ENCODE measurements around the gene PPP3CA. TPM values are rescaled to one million over a fixed set of nuclear protein-coding genes. Genes with fewer than 3 reads are reported as not detected.

PPP3CA gene
- total RNA-seq, 1 experiment from 2014 or later = 133 TPM

- no peak for TF ChIP-seq TCF7L2 (IDR thresholded peaks at IDR 0.05; ENCODE audit: borderline replicate concordance, extremely low read depth, insufficient read depth, insufficient read length)
Measured at GRCh38 chr4:101283434-101283833, 63.9 kb downstream of the PPP3CA start (continued).

DNA sequence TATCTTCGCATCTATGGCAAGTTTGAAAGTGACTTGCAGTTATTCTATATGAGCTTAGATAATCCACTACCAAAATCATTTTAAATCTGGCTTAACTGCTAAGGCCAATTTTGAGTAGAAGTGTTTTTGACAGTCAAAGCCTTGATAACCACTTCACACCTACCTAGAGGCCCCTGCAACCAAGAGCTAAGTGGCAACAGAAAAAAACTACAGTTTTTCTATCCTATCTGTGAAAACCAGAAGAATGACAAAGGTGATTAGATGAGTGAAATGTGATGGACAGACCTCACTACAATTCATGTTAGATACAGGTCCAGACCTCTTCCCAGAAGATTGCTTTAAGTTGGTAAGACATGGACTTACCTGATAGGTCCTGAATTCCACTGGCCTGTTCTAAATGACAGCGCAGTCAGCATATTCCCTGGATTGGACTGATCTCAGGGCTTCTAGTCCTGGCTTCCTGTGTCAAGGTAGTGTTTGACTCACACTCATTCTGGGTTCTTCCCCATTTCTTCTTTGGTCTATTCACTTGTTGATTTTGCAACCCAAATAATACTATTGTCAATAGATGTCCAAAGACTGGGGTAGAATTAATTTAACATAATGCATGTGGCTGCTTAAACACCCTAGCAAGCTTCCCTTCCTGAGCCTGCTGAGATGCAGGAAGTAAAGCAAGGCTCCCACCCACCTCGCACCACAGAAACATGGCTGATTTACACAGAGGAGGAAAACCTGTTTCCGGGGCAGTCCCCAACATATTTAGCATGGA lies 65.1 kb downstream of the PPP3CA start:
- no peak for TF ChIP-seq YY1 (IDR thresholded peaks at IDR 0.05; ENCODE audit: extremely low read depth, insufficient replicate concordance, low read depth, low read length)
- no peak for TF ChIP-seq CEBPB (IDR thresholded peaks at IDR 0.05; ENCODE audit: low read depth)
- TF ChIP-seq ZFX (IDR thresholded peaks at IDR 0.05) = no peak
- no peak for TF ChIP-seq EZH2phosphoT487 (IDR thresholded peaks at IDR 0.05; ENCODE audit: borderline replicate concordance)
- no peak for TF ChIP-seq POLR2A (IDR thresholded peaks at IDR 0.05; ENCODE audit: borderline replicate concordance, extremely low read depth, insufficient read depth, insufficient read length)
- no peak for TF ChIP-seq RAD21 (IDR thresholded peaks at IDR 0.05; ENCODE audit: low read depth)
- no peak for TF ChIP-seq CBX3 (IDR thresholded peaks at IDR 0.05; ENCODE audit: low read depth)
- TF ChIP-seq SIN3A (IDR thresholded peaks at IDR 0.05; ENCODE audit: low read depth) = no peak
- TF ChIP-seq ZNF274 (IDR thresholded peaks at IDR 0.05; ENCODE audit: low read depth, low read length) = no peak
- no peak for TF ChIP-seq TCF7L2 (IDR thresholded peaks at IDR 0.05; ENCODE audit: borderline replicate concordance, extremely low read depth, insufficient read depth, insufficient read length)
- TF ChIP-seq EZH2 (IDR thresholded peaks at IDR 0.05) = no peak
- TF ChIP-seq ZBTB33 (IDR thresholded peaks at IDR 0.05; ENCODE audit: extremely low read depth, insufficient replicate concordance, low read length) = no peak
- TF ChIP-seq JUND (IDR thresholded peaks at IDR 0.05) = no peak
- no peak for TF ChIP-seq MAX (IDR thresholded peaks at IDR 0.05)
- TF ChIP-seq POLR2AphosphoS5 (IDR thresholded peaks at IDR 0.05; ENCODE audit: low read depth, low read length) = no peak
- no peak for TF ChIP-seq EGR1 (IDR thresholded peaks at IDR 0.05; ENCODE audit: low read depth)
- intact Hi-C loops (cut with micrococcal nuclease) = no loop called here
- Histone ChIP-seq H3K9ac (ENCODE audit: low read length) (no peak overlapping the region), H3K4me2 (ENCODE audit: low read length) (no peak overlapping the region), H3K27ac (ENCODE audit: low read depth, low read length) (no peak overlapping the region), H3K9me2 (ENCODE audit: insufficient read depth) (no peaks in the 10 kb centered on the region), H4K20me1 (ENCODE audit: insufficient read depth) (no peaks in the 10 kb centered on the region), H3K36me3 (ENCODE audit: control insufficient read depth in 1 of 2, insufficient read depth in 2 of 2, low read length in 2 of 2) (no peaks in the 10 kb centered on the region), H3K4me1 (ENCODE audit: control insufficient read depth in 1 of 2, insufficient read depth in 2 of 2, low read length in 2 of 2) (peaks cover 10 to 20% of the 10 kb centered on the region in 2 experiments; a peak in 3 of 4 replicates), H3K9me3 (ENCODE audit: control insufficient read depth in 1 of 2, insufficient read depth in 1 of 2, low read depth in 1 of 2, low read length in 2 of 2) (no peaks in the 10 kb centered on the region), H2AFZ (ENCODE audit: low read depth, low read length, poor library complexity, severe bottlenecking) (no peak overlapping the region), H3K27me3 (ENCODE audit: insufficient read depth, low read length) (no peaks in the 10 kb centered on the region), H3K79me2 (ENCODE audit: insufficient read depth, low read length) (peaks cover 74% of the 10 kb centered on the region), H3K4me3 (replicated peaks in 1 of 2; ENCODE audit: low read depth in 1 of 2, low read length in 2 of 2) (no peak overlapping the region)
- RAD21 ChIA-PET (ENCODE audit: low non-redundant PET in 1 of 2, low total read pairs in 2 of 2, uncharacterized antibody in 2 of 2, unreplicated experiment in 2 of 2) = interaction anchor here in 1 of 2 experiments (0.6 kb wide), 1 partner anchor 13 kb away, joined by 3 read pairs; no protein-coding TSS in a partner anchor
- DNase-seq (ENCODE audit: low read depth, low spot score) = no peak
- CTCF ChIA-PET = no interaction called here
- ATAC-seq = no peak
- no TSS peak for BruUV-seq (replicated peaks)
- POLR2A ChIA-PET = no interaction called here

Data from HCT116 (cell line).